H1 (cell line): ENCODE measurements around the gene TMEM86B. TPM values are rescaled to one million over a fixed set of nuclear protein-coding genes. Genes with fewer than 3 reads are reported as not detected.

Source experiments
- CTCF ChIA-PET: fragments of 300-600 bp; sonication (Branson Sonifier 250); formaldehyde crosslinking; loops from one replicate; lab custom pipeline; 2021; ENCODE audit not compliant: partially characterized antibody; lab: Charles Lee
- POLR2A ChIA-PET: fragments of 300-600 bp; sonication (Branson Sonifier 250); formaldehyde crosslinking; loops from one replicate; lab custom pipeline; 2021; ENCODE audit warnings: inconsistent platforms; ENCODE audit not compliant: partially characterized antibody; lab: Charles Lee
- DNase-seq, 2 experiments: peaks; one replicate each; pipeline versions ENCODE4 v3.0.0 to v3.0.0-alpha.2; 2010 to 2022; ENCODE audit warnings: low spot score in 2 of 2, low read depth in 1 of 2, mixed read lengths in 1 of 2
- FAIRE-seq: peaks from 2 replicates; lab custom pipeline; 2011; peaks lifted over from hg19 to GRCh38; lab: Jason Lieb, UNC
- H2AFZ ChIP-seq: 2 replicates; pipeline ENCODE4 v1.8.1; 2012; ENCODE audit warnings: low read length, inconsistent platforms
- H2AK5ac ChIP-seq: 2 replicates; pipeline ENCODE4 v1.6.1; 2013; ENCODE audit warnings: low read depth, low read length
- H2BK120ac ChIP-seq: replicated peaks from 2 replicates; pipeline ENCODE3; 2013; ENCODE audit warnings: low read depth, low read length, inconsistent platforms
- H2BK12ac ChIP-seq: 2 replicates; pipeline ENCODE4 v1.6.1; 2013; ENCODE audit warnings: low read depth, low read length
- H2BK15ac ChIP-seq: 2 replicates; pipeline ENCODE4 v1.6.1; 2013; ENCODE audit warnings: low read length
- H2BK20ac ChIP-seq: 2 replicates; pipeline ENCODE4 v1.6.1; 2013; ENCODE audit warnings: low read length
- H2BK5ac ChIP-seq: 2 replicates; pipeline ENCODE4 v1.6.1; 2013; ENCODE audit warnings: low read depth, low read length
- H3K14ac ChIP-seq: 2 replicates; pipeline ENCODE4 v1.6.1; 2013; ENCODE audit warnings: inconsistent platforms; ENCODE audit not compliant: insufficient read length
- H3K18ac ChIP-seq: 2 replicates; pipeline ENCODE4 v1.6.1; 2013; ENCODE audit warnings: low read length; ENCODE audit errors: extremely low read depth
- H3K23ac ChIP-seq: 2 replicates; pipeline ENCODE4 v1.6.1; 2013; ENCODE audit warnings: inconsistent platforms; ENCODE audit not compliant: insufficient read length
- H3K23me2 ChIP-seq: 2 replicates; pipeline ENCODE4 v1.6.1; 2013; ENCODE audit warnings: low read depth, low read length
- H3K27ac ChIP-seq: 2 replicates; pipeline ENCODE4 v1.6.1; 2011; ENCODE audit warnings: low read depth, low read length, inconsistent platforms
- H3K27me3 ChIP-seq, 4 experiments: replicated peaks in 1 of 4; 1 replicate in 1 of 4; 2 replicates in 3 of 4; pipeline versions ENCODE4 v1.6.1 to v1.8.1; 2011 to 2013; ENCODE audit warnings: low read length in 3 of 4, mild to moderate bottlenecking in 3 of 4, inconsistent platforms in 2 of 4, mixed read lengths in 2 of 4, moderate library complexity in 1 of 4; ENCODE audit not compliant: control insufficient read depth in 3 of 4, insufficient read depth in 3 of 4; ENCODE audit errors: extremely low read depth in 1 of 4
- H3K36me3 ChIP-seq, 4 experiments: 2 replicates each; pipeline versions ENCODE4 v1.6.1 to v1.8.1; 2011 to 2013; ENCODE audit warnings: mild to moderate bottlenecking in 4 of 4, low read length in 3 of 4, moderate library complexity in 2 of 4, control low read depth in 1 of 4, inconsistent platforms in 1 of 4; ENCODE audit not compliant: insufficient read depth in 4 of 4, control insufficient read depth in 2 of 4
- H3K4ac ChIP-seq: replicated peaks from 2 replicates; pipeline ENCODE3; 2013; ENCODE audit warnings: low read length, low read depth, mixed read lengths, inconsistent platforms; ENCODE audit not compliant: insufficient read length
- H3K4me1 ChIP-seq, 4 experiments: replicated peaks in 1 of 4; 1 replicate in 1 of 4; 2 replicates in 3 of 4; pipeline versions ENCODE4 v1.6.1 to v1.8.1; 2011 to 2013; ENCODE audit warnings: low read length in 3 of 4, inconsistent platforms in 2 of 4, mixed read lengths in 1 of 4; ENCODE audit not compliant: insufficient read depth in 4 of 4, control insufficient read depth in 3 of 4
- H3K4me2 ChIP-seq, 2 experiments: 2 replicates each; pipeline versions ENCODE4 v1.6.1 to v1.8.1; 2011 to 2013; ENCODE audit warnings: low read depth in 2 of 2, low read length in 2 of 2, control low read depth in 1 of 2, inconsistent platforms in 1 of 2, mild to moderate bottlenecking in 1 of 2; ENCODE audit not compliant: insufficient read depth in 1 of 2
- H3K4me3 ChIP-seq, 4 experiments: fragments of 200-600, 300-600 bp in 1 of 4; sonication (generic), shearing (Covaris generic), sonication (Bioruptor Twin) in 1 of 4; 2 replicates each; pipeline versions ENCODE4 v1.5.1 to v1.8.1; 2011 to 2016; ENCODE audit warnings: low read length in 4 of 4, low read depth in 3 of 4, control low read depth in 2 of 4, inconsistent platforms in 2 of 4, mild to moderate bottlenecking in 2 of 4, mixed read lengths in 1 of 4, moderate library complexity in 1 of 4; ENCODE audit not compliant: insufficient read depth in 2 of 4; ENCODE audit errors: extremely low read depth in 1 of 4
- H3K56ac ChIP-seq: replicated peaks from 2 replicates; pipeline ENCODE3; 2013; ENCODE audit warnings: low read depth, mild to moderate bottlenecking, mixed read lengths, low read length, inconsistent platforms; ENCODE audit not compliant: insufficient read length
- H3K79me1 ChIP-seq: 2 replicates; pipeline ENCODE4 v1.6.1; 2013; ENCODE audit warnings: low read depth, low read length, control low read depth
- H3K79me2 ChIP-seq, 2 experiments: 2 replicates each; pipeline versions ENCODE4 v1.6.1 to v1.8.1; 2012 to 2013; ENCODE audit warnings: low read length in 2 of 2, mild to moderate bottlenecking in 2 of 2, inconsistent platforms in 1 of 2; ENCODE audit not compliant: insufficient read depth in 2 of 2, control insufficient read depth in 1 of 2
- H3K9ac ChIP-seq, 4 experiments: replicated peaks in 1 of 4; 1 replicate in 1 of 4; 2 replicates in 3 of 4; pipeline versions ENCODE4 v1.6.1 to v1.8.1; 2011 to 2013; ENCODE audit warnings: low read depth in 3 of 4, low read length in 3 of 4, control low read depth in 2 of 4, mild to moderate bottlenecking in 2 of 4, moderate library complexity in 2 of 4, inconsistent platforms in 1 of 4; ENCODE audit errors: extremely low read depth in 1 of 4
- H3K9me3 ChIP-seq, 2 experiments: 2 replicates each; pipeline versions ENCODE4 v1.6.1 to v1.8.1; 2012 to 2013; ENCODE audit warnings: mild to moderate bottlenecking in 2 of 2, moderate library complexity in 2 of 2, control low read depth in 1 of 2, inconsistent platforms in 1 of 2, low read depth in 1 of 2, low read length in 1 of 2, mixed read lengths in 1 of 2; ENCODE audit not compliant: insufficient read depth in 2 of 2
- H4K20me1 ChIP-seq, 2 experiments: replicated peaks in 1 of 2; 2 replicates each; pipeline versions ENCODE3 to v1.8.1; 2011 to 2013; ENCODE audit warnings: inconsistent platforms in 2 of 2, low read length in 2 of 2, mild to moderate bottlenecking in 1 of 2; ENCODE audit not compliant: insufficient read depth in 2 of 2, control insufficient read depth in 1 of 2
- H4K5ac ChIP-seq: 2 replicates; pipeline ENCODE4 v1.6.1; 2013; ENCODE audit warnings: low read length, low read depth, mixed read lengths, inconsistent platforms; ENCODE audit not compliant: insufficient read length
- H4K8ac ChIP-seq: 2 replicates; pipeline ENCODE4 v1.8.0; 2013; ENCODE audit warnings: mild to moderate bottlenecking, moderate library complexity, low read length, inconsistent platforms; ENCODE audit not compliant: insufficient read depth; ENCODE audit errors: extremely low read depth
- H4K91ac ChIP-seq: replicated peaks from 2 replicates; pipeline ENCODE3; 2013; ENCODE audit warnings: low read length, mixed read lengths, inconsistent platforms; ENCODE audit not compliant: insufficient read length
- CHD1 ChIP-seq: IDR thresholded peaks from 2 replicates; pipeline ENCODE4 v1.6.1; 2012; ENCODE audit warnings: low read depth, low read length, improper control_type of control experiment
- EP300 ChIP-seq, 2 experiments: IDR thresholded peaks; 1 replicate in 1 of 2; 2 replicates in 1 of 2; pipeline ENCODE4 v1.6.1; 2011 to 2012; ENCODE audit warnings: low read depth in 2 of 2, low read length in 2 of 2, mild to moderate bottlenecking in 2 of 2, borderline replicate concordance in 1 of 2, inconsistent platforms in 1 of 2, moderate library complexity in 1 of 2
- EZH2 ChIP-seq: fragments of 200-600 bp; sonication (generic); IDR thresholded peaks from 2 replicates; pipeline ENCODE4 v1.7.1; 2012; ENCODE audit warnings: low read depth, mild to moderate bottlenecking, moderate library complexity, low read length, inconsistent platforms; ENCODE audit not compliant: severe bottlenecking
- FOSL1 ChIP-seq: IDR thresholded peaks from 2 replicates; pipeline ENCODE4 v1.6.1; 2011; ENCODE audit warnings: mild to moderate bottlenecking, low read depth, low read length, moderate library complexity; ENCODE audit not compliant: insufficient read depth
- KDM4A ChIP-seq: IDR thresholded peaks from one replicate; pipeline ENCODE4 v1.7.1; 2012; ENCODE audit warnings: low read depth, mild to moderate bottlenecking, moderate library complexity, low read length, inconsistent platforms; ENCODE audit not compliant: severe bottlenecking
- MAX ChIP-seq: IDR thresholded peaks from 2 replicates; pipeline ENCODE4 v1.6.1; 2012; ENCODE audit warnings: inconsistent platforms
- NANOG ChIP-seq: IDR thresholded peaks from 2 replicates; pipeline ENCODE4 v1.6.1; 2011; ENCODE audit warnings: low read length, low read depth, mild to moderate bottlenecking, inconsistent platforms; ENCODE audit not compliant: insufficient read depth, poor library complexity, severe bottlenecking
- POLR2A ChIP-seq, 2 experiments: IDR thresholded peaks; 1 replicate in 1 of 2; 2 replicates in 1 of 2; pipeline ENCODE4 v1.6.1; 2011; ENCODE audit warnings: low read depth in 2 of 2, low read length in 2 of 2, mild to moderate bottlenecking in 2 of 2; ENCODE audit errors: control extremely low read depth in 1 of 2
- RAD21 ChIP-seq, 2 experiments: IDR thresholded peaks in 1 of 2; conservative IDR thresholded peaks in 1 of 2; 2 replicates each; pipeline ENCODE4 v1.6.1; 2011; ENCODE audit warnings: low read depth in 2 of 2, low read length in 2 of 2, improper control_type of control experiment in 1 of 2, inconsistent platforms in 1 of 2, mild to moderate bottlenecking in 1 of 2, moderate library complexity in 1 of 2
- SIRT6 ChIP-seq: IDR thresholded peaks from one replicate; pipeline ENCODE4 v1.7.1; 2012; ENCODE audit warnings: low read length, inconsistent platforms
- SP2 ChIP-seq: IDR thresholded peaks from 2 replicates; pipeline ENCODE4 v1.6.1; 2012; ENCODE audit warnings: mild to moderate bottlenecking, low read length, inconsistent platforms
- TAF1 ChIP-seq: IDR thresholded peaks from 2 replicates; pipeline ENCODE4 v1.6.1; 2011; ENCODE audit warnings: mild to moderate bottlenecking, low read depth, low read length
- ZNF274 ChIP-seq: IDR thresholded peaks from 2 replicates; pipeline ENCODE4 v1.7.0; 2012; ENCODE audit warnings: low read length, borderline replicate concordance; ENCODE audit errors: extremely low read depth
- WGBS, 2 experiments: shearing (Covaris generic) in 1 of 2; methylation state at CpG; one replicate each; pipeline versions ENCODE4 v1.1.6 to v1.1.7; 2013 to 2015; ENCODE audit warnings: low lambda C conversion rate in 2 of 2, mixed read lengths in 2 of 2, inconsistent platforms in 1 of 2, low coverage in 1 of 2, missing lambda C conversion rate in 1 of 2; ENCODE audit not compliant: insufficient replicate concordance in 2 of 2, insufficient coverage in 1 of 2, insufficient read length in 1 of 2; ENCODE audit errors: extremely low coverage in 1 of 2, missing lambda C conversion rate in 1 of 2; 5-methylcytosine and 5-hydroxymethylcytosine counted together
- polyA plus RNA-seq, 7 experiments: library from polyadenylated mRNA; depleted of rRNA in 3 of 7; stranded (reverse) in 5 of 7; unstranded in 2 of 7; fragments of >200 nt in 5 of 7; fragments of 200-250 nt in 2 of 7; gene quantifications; 1 replicate in 5 of 7; 2 replicates in 1 of 7; 4 replicates in 1 of 7; pipeline versions ENCODE4 v1.2.1 to v1.2.3, GENCODE V29; 2011 to 2013; ENCODE audit warnings: missing spikeins in 2 of 7, mixed read lengths in 2 of 7
- total RNA-seq: library from RNA; stranded (reverse); fragmentation: NEBNext Ultra II Directional; extraction: Animal tissue kit (Norgen Biotek cat#: 25700); gene quantifications from 2 replicates; pipeline ENCODE4 v1.2.1, GENCODE V29; 2021

The TMEM86B gene
- total and polyA plus RNA-seq, 2 of the 8 experiments (the other 6 are each of a cell fraction or from before 2014, with no cell fraction given), result 2.0 to 2.9 TPM

GRCh38 chr19:55225415-55225958, 3.1 kb downstream of the TMEM86B start:
- H2BK120ac ChIP-seq, result no peak overlapping the region
- H3K4ac ChIP-seq, result no peak overlapping the region
- H2AFZ ChIP-seq, result no peak overlapping the region
- H3K79me1 ChIP-seq, result no peaks in the 10 kb centered on the region
- H2AK5ac ChIP-seq, result 0 out of 2 replicates have a peak overlapping the region, but pooled peaks have one; percentile 9
- H4K8ac ChIP-seq, result 0 out of 2 replicates have a peak overlapping the region, but pooled peaks have one; percentile 35
- H3K4me2 ChIP-seq, result no peak overlapping the region
- no peak overlapping the region for H2BK15ac ChIP-seq
- no peak overlapping the region for H3K4me3 ChIP-seq
- no peak overlapping the region for H2BK20ac ChIP-seq
- peak overlapping the region; percentile 73 for H4K91ac ChIP-seq
- H3K79me2 ChIP-seq, result no peaks in the 10 kb centered on the region
- peaks cover 0 to under 1% of the 10 kb centered on the region in 2 experiments; a peak in 1 of 4 replicates for H3K9me3 ChIP-seq
- H3K9ac ChIP-seq, result no peak overlapping the region
- no peak overlapping the region for H3K23ac ChIP-seq
- H3K18ac ChIP-seq, result no peak overlapping the region
- H3K4me1 ChIP-seq, result no peaks in the 10 kb centered on the region
- no peak overlapping the region for H4K5ac ChIP-seq
- H3K27ac ChIP-seq, result no peak overlapping the region
- DNase-seq, result no peak
- 88% methylated on average over 7 of the region's 7 CpGs; no CpG with 5 or more reads in 1 of the 2 experiments for WGBS, 2 experiments
- peaks cover 3 to 13% of the 10 kb centered on the region in 2 experiments for H4K20me1 ChIP-seq
- CTCF ChIA-PET, result no interaction called here
- POLR2A ChIA-PET, result interaction anchor here (1.3 kb wide), 1 partner anchor 34 kb away, joined by 3 read pairs; no protein-coding TSS in a partner anchor
- H3K14ac ChIP-seq, result no peak overlapping the region
- no peak overlapping the region for H3K56ac ChIP-seq
- no peak for FAIRE-seq
- no peak overlapping the region for H2BK5ac ChIP-seq
- no peaks in the 10 kb centered on the region for H3K23me2 ChIP-seq
- no peaks in the 10 kb centered on the region for H3K27me3 ChIP-seq
- H3K36me3 ChIP-seq, result peaks cover 0 to under 1% (median 0%) of the 10 kb centered on the region in 4 experiments; a peak in 2 of 8 replicates
- no peak overlapping the region for H2BK12ac ChIP-seq
- TF ChIP-seq POLR2A (IDR thresholded peaks at IDR 0.05; ENCODE audit: control extremely low read depth in 1 of 2, low read depth in 2 of 2, low read length in 2 of 2), result no peak
- no peak for TF ChIP-seq SP2
- TF ChIP-seq ZNF274, result no peak
- no peak for TF ChIP-seq EP300 (IDR thresholded peaks at IDR 0.05; ENCODE audit: borderline replicate concordance in 1 of 2, low read depth in 2 of 2, low read length in 2 of 2)
- TF ChIP-seq MAX, result no peak
- no peak for TF ChIP-seq NANOG
- no peak for TF ChIP-seq FOSL1
- TF ChIP-seq SIRT6, result no peak
- no peak for TF ChIP-seq TAF1
- no peak for TF ChIP-seq RAD21 (IDR thresholded peaks at IDR 0.05 in 1 of 2, conservative IDR thresholded peaks at IDR 0.05 in 1 of 2; ENCODE audit: low read depth in 2 of 2, low read length in 2 of 2)
- no peak for TF ChIP-seq CHD1
- TF ChIP-seq EZH2, result no peak
- no peak for TF ChIP-seq KDM4A
